Measurements from ENCODE around the gene GMCL2.

GMCL2 gene

DNA sequence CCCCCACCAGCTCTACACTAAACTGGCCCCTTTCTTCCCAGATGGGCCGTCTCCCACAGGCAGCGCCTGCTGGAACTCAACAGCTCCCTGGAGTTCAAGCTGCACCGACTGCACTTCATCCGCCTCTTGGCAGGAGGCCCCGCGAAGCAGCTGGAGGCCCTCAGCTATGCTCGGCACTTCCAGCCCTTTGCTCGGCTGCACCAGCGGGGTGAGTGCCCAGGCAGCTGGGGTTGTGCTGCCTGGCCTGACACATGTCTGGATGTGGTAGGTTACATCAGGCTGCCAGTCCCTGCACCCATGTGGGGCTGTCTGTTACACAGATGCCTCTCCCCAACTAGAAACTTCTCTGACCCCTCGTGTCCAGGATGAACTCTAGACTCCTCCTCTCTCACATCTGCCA, 43.3 kb downstream of the GMCL2 start:
- Histone ChIP-seq H3K9me3 (ENCODE audit: insufficient read depth, low read length) (no peaks in the 10 kb centered on the region), H3K4me3 (ENCODE audit: insufficient read depth, low read length, poor library complexity, severe bottlenecking) (no peak overlapping the region), H3K9ac (ENCODE audit: low read length) (no peak overlapping the region), H4K20me1 (ENCODE audit: low read depth, low read length) (no peaks in the 10 kb centered on the region), H3K79me2 (ENCODE audit: insufficient read depth, low read length) (no peaks in the 10 kb centered on the region; the same call in 1 of the 2 replicates), H3K9me2 (replicated peaks; ENCODE audit: insufficient read depth, low read length) (no peaks in the 10 kb centered on the region), H3F3A (ENCODE audit: insufficient read depth) (peaks cover 7% of the 10 kb centered on the region), H3K27me3 (ENCODE audit: low read length) (no peaks in the 10 kb centered on the region), H3K4me2 (ENCODE audit: low read depth, low read length, poor library complexity, severe bottlenecking) (no peak overlapping the region), H3K27ac (ENCODE audit: low read depth, low read length) (no peak overlapping the region), H3K36me3 (ENCODE audit: low read length) (no peaks in the 10 kb centered on the region), H2AFZ (ENCODE audit: low read depth, low read length, severe bottlenecking) (no peak overlapping the region)
- no peak for TF ChIP-seq EZH2phosphoT487 (conservative IDR thresholded peaks at IDR 0.05; ENCODE audit: low read length)
- TF ChIP-seq, protein P1, sequence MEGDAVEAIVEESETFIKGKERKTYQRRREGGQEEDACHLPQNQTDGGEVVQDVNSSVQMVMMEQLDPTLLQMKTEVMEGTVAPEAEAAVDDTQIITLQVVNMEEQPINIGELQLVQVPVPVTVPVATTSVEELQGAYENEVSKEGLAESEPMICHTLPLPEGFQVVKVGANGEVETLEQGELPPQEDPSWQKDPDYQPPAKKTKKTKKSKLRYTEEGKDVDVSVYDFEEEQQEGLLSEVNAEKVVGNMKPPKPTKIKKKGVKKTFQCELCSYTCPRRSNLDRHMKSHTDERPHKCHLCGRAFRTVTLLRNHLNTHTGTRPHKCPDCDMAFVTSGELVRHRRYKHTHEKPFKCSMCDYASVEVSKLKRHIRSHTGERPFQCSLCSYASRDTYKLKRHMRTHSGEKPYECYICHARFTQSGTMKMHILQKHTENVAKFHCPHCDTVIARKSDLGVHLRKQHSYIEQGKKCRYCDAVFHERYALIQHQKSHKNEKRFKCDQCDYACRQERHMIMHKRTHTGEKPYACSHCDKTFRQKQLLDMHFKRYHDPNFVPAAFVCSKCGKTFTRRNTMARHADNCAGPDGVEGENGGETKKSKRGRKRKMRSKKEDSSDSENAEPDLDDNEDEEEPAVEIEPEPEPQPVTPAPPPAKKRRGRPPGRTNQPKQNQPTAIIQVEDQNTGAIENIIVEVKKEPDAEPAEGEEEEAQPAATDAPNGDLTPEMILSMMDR (IDR thresholded peaks at IDR 0.05; ENCODE audit: insufficient read depth, low read length, poor library complexity, severe bottlenecking): no peak

GRCh38 chr5:178143246-178143645, 43.9 kb downstream of the GMCL2 start:
- Histone ChIP-seq H3K4me3 (ENCODE audit: insufficient read depth, low read length, poor library complexity, severe bottlenecking) (no peak overlapping the region), H3K27ac (ENCODE audit: low read depth, low read length) (no peak overlapping the region), H3K9ac (ENCODE audit: low read length) (no peak overlapping the region), H3K4me2 (ENCODE audit: low read depth, low read length, poor library complexity, severe bottlenecking) (no peak overlapping the region), H3K36me3 (ENCODE audit: low read length) (no peaks in the 10 kb centered on the region), H3K79me2 (ENCODE audit: insufficient read depth, low read length) (no peaks in the 10 kb centered on the region; the same call in 1 of the 2 replicates), H3K9me3 (ENCODE audit: insufficient read depth, low read length) (no peaks in the 10 kb centered on the region), H4K20me1 (ENCODE audit: low read depth, low read length) (no peaks in the 10 kb centered on the region), H3K9me2 (replicated peaks; ENCODE audit: insufficient read depth, low read length) (no peaks in the 10 kb centered on the region), H2AFZ (ENCODE audit: low read depth, low read length, severe bottlenecking) (no peak overlapping the region), H3F3A (ENCODE audit: insufficient read depth) (peaks cover 7% of the 10 kb centered on the region), H3K27me3 (ENCODE audit: low read length) (no peaks in the 10 kb centered on the region)
- no peak for TF ChIP-seq EZH2phosphoT487 (conservative IDR thresholded peaks at IDR 0.05; ENCODE audit: low read length)
- TF ChIP-seq, protein P1 (IDR thresholded peaks at IDR 0.05; ENCODE audit: insufficient read depth, low read length, poor library complexity, severe bottlenecking): no peak

DNA sequence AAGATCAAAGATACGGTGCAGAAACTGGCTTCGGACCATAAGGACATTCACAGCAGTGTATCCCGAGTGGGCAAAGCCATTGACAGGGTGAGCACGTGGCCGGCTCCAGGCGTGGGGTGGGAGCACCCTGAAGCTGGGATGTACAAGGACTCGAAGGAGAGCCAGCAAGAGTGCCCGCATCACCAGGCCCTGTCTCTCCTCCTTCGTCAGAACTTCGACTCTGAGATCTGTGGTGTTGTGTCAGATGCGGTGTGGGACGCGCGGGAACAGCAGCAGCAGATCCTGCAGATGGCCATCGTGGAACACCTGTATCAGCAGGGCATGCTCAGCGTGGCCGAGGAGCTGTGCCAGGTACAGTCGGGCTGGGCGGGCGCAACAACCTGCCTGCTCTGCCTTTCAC, 44.5 kb downstream of the GMCL2 start:
- Histone ChIP-seq H3K36me3 (ENCODE audit: low read length) (no peaks in the 10 kb centered on the region), H3K27me3 (ENCODE audit: low read length) (no peaks in the 10 kb centered on the region), H3K9me2 (replicated peaks; ENCODE audit: insufficient read depth, low read length) (no peaks in the 10 kb centered on the region), H3K4me3 (ENCODE audit: insufficient read depth, low read length, poor library complexity, severe bottlenecking) (no peak overlapping the region), H4K20me1 (ENCODE audit: low read depth, low read length) (no peaks in the 10 kb centered on the region; the same call in 1 of the 2 replicates), H3K9me3 (ENCODE audit: insufficient read depth, low read length) (no peaks in the 10 kb centered on the region), H3K27ac (ENCODE audit: low read depth, low read length) (no peak overlapping the region), H3K4me2 (ENCODE audit: low read depth, low read length, poor library complexity, severe bottlenecking) (no peak overlapping the region), H3K9ac (ENCODE audit: low read length) (no peak overlapping the region), H2AFZ (ENCODE audit: low read depth, low read length, severe bottlenecking) (no peak overlapping the region), H3F3A (ENCODE audit: insufficient read depth) (peaks cover 7% of the 10 kb centered on the region), H3K79me2 (ENCODE audit: insufficient read depth, low read length) (peaks cover 5% of the 10 kb centered on the region)
- TF ChIP-seq, protein P1 (IDR thresholded peaks at IDR 0.05; ENCODE audit: insufficient read depth, low read length, poor library complexity, severe bottlenecking): no peak
- TF ChIP-seq EZH2phosphoT487 (conservative IDR thresholded peaks at IDR 0.05; ENCODE audit: low read length): no peak
